Suprapubic skin (tissue), 3 donors: Measurements from ENCODE around the gene AIFM3.

Experiments
- EP300 ChIP-seq: sonication (generic); formaldehyde crosslinking; IDR thresholded peaks from one replicate; pipeline ENCODE4 v1.6.1; 2017; ENCODE audit warnings: antibody characterized with exemption
- POLR2A ChIP-seq, 2 donors: fragments of 450-650 bp; IDR thresholded peaks; one replicate each; pipeline ENCODE4 v1.6.1; 2017; ENCODE audit warnings: antibody characterized with exemption in 2 of 2, mild to moderate bottlenecking in 2 of 2, moderate library complexity in 2 of 2
- TF ChIP-seq, protein P1 (sequence below), 2 donors: fragments of 200-600 bp in 1 of 2; fragments of 450-650 bp in 1 of 2; sonication (generic) in 1 of 2; IDR thresholded peaks; one replicate each; pipeline ENCODE4 v1.5.1; 2016 to 2019; ENCODE audit warnings: antibody characterized with exemption in 2 of 2, mild to moderate bottlenecking in 1 of 2, moderate library complexity in 1 of 2

DNA sequence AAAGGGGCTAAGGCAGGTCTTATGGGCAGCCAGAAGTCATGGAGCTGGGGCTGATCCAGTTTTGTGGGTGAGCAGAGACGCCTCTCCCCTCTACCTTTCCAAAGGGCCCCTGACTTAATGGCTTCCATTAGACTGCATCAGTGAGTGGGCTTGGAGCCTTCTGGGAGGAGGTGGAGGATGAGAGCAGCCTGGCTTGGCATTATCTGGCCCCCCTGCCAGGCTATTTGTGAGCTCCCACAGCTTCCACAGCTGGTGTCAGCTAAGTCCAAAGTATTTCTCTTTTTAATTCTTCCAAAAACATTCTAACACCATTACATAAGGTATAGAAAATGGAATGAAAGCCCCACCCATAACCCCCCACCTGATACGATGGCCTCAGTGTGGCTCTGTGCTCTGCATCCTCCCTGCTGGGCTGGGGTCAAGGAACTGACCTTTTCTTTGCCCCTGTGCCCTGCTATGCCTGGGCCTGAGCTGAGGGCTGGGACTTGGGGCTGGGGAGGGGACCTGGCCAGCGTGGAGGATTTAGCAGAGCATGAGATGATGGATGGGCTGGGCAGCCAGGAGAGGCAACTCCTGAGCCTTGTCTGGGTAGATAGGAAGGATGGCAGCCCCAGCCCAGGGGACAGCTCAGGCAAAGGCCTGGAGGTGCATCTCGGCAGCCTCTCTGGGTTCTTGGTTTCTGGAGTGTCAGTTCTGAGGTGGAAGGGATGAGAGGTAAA is 4.0 kb downstream of the AIFM3 start:
- TF ChIP-seq, protein P1, sequence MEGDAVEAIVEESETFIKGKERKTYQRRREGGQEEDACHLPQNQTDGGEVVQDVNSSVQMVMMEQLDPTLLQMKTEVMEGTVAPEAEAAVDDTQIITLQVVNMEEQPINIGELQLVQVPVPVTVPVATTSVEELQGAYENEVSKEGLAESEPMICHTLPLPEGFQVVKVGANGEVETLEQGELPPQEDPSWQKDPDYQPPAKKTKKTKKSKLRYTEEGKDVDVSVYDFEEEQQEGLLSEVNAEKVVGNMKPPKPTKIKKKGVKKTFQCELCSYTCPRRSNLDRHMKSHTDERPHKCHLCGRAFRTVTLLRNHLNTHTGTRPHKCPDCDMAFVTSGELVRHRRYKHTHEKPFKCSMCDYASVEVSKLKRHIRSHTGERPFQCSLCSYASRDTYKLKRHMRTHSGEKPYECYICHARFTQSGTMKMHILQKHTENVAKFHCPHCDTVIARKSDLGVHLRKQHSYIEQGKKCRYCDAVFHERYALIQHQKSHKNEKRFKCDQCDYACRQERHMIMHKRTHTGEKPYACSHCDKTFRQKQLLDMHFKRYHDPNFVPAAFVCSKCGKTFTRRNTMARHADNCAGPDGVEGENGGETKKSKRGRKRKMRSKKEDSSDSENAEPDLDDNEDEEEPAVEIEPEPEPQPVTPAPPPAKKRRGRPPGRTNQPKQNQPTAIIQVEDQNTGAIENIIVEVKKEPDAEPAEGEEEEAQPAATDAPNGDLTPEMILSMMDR (IDR thresholded peaks at IDR 0.05): no peak
- TF ChIP-seq EP300 (no peak), POLR2A (IDR thresholded peaks at IDR 0.05) (no peak)
